HG03097 (cell line): Measurements from ENCODE around the gene GYG2.
"Not testable (repeated sequence)": the region's sequence is repeated elsewhere in the genome, so short reads cannot be mapped to it uniquely, and the experiment has no call there.

ENCODE experiments used
- ATAC-seq: cut with Tn5 transposase; IDR thresholded peaks from one replicate; pipeline ENCODE4 v1.9.1; 2021; ENCODE audit not compliant: unreplicated experiment, low FRiP score

GYG2 gene

GRCh38 chrX:2812161-2812907 is 16.4 kb upstream of the GYG2 start:
- ATAC-seq: not testable (repeated sequence)

GRCh38 chrX:2817036-2817435 is 11.7 kb upstream of the GYG2 start:
- no peak for ATAC-seq

GRCh38 chrX:2819345-2820135 is 9.2 kb upstream of the GYG2 start:
- ATAC-seq: no peak

DNA sequence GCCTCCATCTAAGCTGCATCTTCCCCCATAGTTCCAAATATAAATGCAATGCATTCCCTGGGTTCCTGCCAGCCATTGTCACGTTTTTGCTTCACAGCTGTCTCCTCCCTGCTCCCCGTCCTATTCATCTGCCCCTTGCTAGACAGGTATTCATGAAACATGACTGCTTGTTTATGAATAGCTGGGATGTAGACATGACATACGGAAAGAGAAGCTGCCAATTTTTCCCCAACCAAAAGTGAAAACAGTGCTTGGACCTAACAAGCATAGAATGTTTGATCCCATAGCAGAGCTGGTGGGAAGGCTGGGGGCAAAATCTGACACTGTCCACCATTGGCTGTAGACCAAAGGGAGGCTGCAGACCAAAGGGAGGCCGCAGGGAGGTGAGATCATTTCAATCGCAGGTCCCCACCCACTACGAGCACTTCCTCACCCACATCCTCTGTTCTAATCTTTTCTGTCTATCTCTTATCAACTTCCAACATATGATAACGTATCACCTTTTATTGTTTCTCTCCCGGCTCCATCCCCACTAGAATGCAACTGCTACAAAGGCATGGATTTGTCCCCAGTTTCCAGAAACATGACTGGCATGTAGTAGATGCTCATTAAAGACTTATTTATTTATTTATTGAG is 8.5 kb upstream of the GYG2 start:
- ATAC-seq: no peak

DNA sequence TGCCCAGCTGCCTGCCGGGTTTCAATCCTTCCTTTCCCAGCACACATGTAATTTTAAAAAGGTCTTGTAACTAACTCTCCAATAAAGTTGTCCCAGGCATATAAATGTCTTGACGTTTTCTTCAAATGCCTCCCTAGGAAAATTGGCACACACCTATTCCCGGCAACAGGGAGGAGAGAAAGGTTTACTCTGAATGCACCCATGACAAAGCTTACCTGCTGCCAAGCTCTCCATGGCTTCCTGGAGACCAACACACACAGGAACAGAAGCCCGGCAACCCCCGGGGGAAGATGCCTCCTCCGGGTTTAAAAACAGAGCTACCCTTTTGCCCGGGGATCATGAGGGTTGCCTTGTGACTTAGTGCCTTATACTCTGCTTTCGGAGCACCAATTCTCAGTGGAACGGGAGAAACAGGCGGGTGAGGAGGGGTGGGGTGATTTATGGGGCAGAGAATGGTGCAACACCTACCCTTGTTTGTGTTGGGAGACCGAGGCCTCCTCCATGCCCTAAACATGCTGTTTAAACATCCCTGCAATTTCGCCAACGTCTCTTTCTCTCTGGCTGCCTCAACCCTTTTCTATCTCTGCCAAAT is 4.8 kb upstream of the GYG2 start:
- ATAC-seq: no peak

GRCh38 chrX:2824886-2825285 is 3.8 kb upstream of the GYG2 start:
- no peak for ATAC-seq

DNA sequence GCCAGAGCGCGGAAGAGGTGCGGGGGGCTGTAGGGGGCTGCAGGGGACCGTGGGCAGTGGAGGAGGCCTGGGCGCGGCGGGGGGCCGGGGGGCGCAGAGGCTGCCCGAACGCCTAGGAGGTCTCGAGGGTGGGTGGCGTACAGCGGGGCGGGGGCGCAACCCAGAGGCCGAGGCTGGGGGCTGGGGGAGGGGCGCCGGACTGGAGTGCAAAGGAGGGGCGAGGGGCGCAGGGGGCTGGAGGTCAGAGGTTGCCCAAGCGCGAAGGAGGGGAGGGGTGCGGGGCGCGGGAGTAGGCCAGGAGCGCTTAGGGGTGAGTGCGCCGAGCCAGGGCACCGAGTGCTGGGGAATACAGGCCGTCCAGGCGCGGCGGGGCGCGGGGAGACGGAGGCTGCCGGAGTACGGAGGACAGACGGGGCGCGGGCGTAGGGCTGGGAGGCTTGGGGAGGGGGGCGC is 255 bp downstream of the GYG2 start:
- no peak for ATAC-seq

DNA sequence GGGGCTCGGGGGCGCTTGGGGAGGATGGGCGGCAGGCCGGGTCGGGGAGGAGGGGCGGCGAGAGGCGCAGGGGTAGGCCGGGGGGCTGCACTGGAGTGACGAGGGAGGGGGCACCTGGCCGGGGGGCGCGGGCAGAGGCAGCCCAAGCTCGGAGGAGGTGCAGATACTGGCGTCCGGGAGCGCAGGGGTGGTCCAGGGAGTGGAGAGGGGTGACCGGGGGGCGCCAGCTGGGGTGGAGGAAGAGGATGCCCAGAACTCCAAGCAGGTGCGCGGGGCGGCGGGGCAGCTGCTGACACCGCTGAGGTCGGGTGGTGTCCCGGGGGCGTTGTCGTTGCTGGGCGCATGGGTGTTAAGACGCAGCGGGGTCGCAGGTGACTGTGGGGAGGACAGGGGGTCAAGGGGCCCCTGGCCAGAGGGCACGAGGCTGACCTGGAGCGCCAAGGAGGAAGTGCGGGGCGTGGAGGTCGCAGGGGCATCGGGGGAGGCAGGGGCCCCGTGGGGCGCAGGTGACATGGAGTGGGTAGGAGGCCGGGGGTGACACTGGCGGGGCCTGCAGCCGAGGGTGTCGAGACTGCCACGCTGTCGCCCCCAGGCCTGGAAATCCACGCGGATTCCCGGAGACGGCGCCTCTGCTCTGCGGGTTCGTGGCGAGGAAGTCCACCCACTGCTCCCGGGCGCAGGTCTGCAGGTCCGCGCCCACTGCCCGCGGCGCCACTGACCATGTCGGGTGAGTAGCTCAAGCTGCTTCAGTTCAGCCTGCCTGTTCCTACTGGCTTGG is 928 bp downstream of the GYG2 start:
- ATAC-seq: no peak

GRCh38 chrX:2831471-2832228 is 2.9 kb downstream of the GYG2 start:
- ATAC-seq: no peak

- no peak for ATAC-seq
These were observed 9.2 kb downstream of the GYG2 start for GRCh38 chrX:2837961-2838360.

GRCh38 chrX:2840961-2841360 is 12.2 kb downstream of the GYG2 start:
- ATAC-seq: no peak

DNA sequence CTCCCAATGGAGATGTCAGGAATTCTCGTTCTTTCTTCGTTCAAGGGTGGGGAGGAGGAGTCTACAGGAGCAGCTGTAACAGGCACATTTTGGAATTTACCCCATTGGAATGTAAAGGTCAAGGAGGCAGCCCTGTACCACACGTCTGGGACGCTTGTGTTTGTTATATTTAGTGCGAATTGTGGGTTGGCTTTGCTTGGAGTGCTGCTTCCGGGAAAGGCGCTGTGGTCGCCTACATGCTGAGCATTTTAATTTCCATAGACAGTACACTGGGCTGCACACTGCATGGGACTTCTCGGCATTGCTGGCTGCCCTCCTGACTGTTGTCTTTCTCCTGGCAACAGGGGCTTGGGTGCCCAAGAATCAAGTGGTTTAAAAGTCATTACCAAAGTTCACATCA is 12.8 kb downstream of the GYG2 start:
- ATAC-seq: no peak

DNA sequence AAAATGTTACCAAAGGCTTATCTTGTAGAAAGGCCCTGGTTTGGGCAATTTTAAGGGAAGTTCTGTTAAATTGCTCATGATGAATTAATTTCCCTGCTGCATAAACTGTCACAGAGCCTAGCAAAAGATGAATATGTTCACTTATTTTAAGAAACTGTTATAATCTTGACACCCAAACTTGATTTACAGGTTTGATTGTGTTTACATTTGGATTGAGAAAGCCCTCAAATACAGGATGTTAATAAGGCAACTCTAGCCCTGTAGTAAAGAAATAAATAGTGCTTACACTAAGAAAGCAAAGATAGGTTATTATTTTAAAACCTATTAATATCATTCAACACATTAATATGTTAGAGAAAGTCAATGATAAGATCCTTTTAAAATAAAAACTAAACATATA is 18.3 kb downstream of the GYG2 start:
- ATAC-seq: no peak

GRCh38 chrX:2848871-2849301 is 20.2 kb downstream of the GYG2 start:
- ATAC-seq: no peak

GRCh38 chrX:2854918-2855317 is 26.2 kb downstream of the GYG2 start:
- ATAC-seq: no peak

- ATAC-seq: no peak
These were observed 27.0 kb downstream of the GYG2 start for GRCh38 chrX:2855761-2856160.

DNA sequence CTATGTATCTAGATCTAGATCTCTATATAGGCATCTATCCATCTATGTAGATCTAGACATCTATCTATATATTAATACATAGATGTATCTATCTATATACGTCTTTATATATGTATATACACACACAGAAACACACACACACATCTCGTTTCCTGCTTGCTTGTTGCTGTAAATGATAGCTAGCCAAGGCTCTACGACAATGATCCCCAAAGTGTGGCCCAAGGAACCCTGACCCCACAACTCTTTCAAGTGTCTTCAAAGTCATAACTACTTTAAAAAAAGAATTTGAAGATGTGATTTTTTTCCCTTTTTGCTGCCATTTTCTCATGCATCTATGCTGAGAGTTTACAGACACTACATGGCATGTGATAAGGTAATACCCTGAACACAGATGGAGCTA is 28.8 kb downstream of the GYG2 start:
- ATAC-seq: no peak

DNA sequence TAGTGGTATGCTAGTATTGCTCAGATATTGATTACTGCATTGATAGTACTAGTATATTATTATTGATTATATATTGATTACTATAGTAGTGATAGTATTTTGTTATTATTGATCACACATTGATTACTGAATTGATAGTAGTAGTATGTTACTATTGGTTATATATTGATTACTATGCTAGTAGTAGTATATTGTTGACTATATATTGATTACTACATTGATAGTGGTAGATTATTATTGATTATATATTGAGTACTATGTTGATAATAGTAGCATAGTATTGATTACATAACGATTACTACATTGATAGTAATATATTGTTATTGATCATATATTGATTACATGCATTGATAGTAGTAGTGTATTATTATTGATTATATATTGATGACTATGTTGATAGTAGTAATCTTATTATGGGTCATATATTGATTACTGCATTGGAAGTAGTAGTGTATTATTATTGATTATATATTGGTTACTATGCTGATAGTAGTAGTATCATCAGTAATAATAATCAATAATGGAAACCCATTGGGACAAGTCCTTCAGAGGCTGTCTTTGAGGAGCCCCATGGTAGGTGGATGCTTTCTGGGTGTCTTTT is 30.6 kb downstream of the GYG2 start:
- ATAC-seq: no peak

- ATAC-seq: no peak
These were observed 33.7 kb downstream of the GYG2 start for GRCh38 chrX:2862404-2862803.
